NCI-H146 (cell line): ENCODE data around the gene BPIFA3.

Experiments
- DNase-seq: peaks from one replicate; lab custom pipeline; 2025; lab: John Stamatoyannopoulos, UW

The BPIFA3 gene

GRCh38 chr20:33263784-33264183 lies 46.6 kb downstream of the BPIFA3 start:
- DNase-seq = no peak

DNA sequence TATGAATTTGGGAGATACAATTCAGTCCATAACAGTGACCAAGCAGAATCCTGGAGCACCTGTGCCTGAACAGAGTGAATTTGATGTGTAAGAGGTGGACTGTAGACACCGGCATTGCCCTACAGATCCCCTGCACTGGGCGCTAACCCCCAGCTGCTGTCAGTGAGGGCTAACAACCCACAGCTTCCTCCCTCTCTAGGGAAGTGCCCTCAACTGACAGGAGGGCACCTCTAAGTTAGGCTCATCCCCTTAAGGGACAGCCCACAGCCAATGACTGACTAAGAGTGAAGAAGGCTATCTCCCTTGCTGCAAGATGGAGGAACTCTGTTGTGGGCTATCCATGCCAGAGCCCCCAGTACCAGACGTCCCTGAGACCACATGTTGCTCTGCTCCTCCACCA lies 50.5 kb downstream of the BPIFA3 start:
- no peak for DNase-seq

GRCh38 chr20:33272155-33272873 lies 55.2 kb downstream of the BPIFA3 start:
- DNase-seq = no peak

DNA sequence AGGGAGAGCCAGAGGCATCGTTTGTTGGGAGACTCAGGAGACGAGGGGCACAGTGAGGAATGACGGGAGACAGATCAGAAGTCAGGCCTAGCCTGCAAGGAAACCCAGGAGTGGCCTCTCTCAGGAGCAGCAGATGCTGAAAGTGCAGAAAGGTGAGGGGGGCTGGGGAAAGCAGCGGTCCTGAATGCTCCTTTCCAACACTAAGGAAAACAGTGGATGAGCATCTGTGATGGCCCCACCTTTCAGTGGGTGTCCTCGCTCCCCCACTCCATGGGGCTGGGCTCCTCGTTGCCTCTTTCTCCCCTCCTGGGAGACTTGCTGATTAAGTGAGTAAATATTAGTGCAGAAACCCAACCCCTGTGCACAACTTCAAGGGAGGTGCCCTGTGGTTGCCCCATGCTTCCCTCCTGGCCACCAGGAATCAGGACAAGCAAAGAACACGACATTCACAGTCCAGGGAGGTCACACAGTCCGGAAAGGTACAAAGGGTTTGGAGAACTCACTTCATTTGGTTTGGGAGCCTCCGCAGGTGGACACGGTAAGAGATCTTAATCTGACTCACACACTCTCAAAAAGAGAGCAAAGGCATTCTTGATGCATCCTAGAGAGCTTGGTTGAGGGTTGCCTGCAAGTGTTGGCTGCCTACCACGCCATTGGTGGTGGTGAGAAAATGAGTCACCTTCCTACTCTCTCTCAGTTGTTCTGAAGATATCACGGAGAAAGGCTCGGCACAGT lies 56.1 kb downstream of the BPIFA3 start:
- no peak for DNase-seq

- DNase-seq = no peak
Measured at GRCh38 chr20:33275215-33275614, 58.1 kb downstream of the BPIFA3 start.

DNA sequence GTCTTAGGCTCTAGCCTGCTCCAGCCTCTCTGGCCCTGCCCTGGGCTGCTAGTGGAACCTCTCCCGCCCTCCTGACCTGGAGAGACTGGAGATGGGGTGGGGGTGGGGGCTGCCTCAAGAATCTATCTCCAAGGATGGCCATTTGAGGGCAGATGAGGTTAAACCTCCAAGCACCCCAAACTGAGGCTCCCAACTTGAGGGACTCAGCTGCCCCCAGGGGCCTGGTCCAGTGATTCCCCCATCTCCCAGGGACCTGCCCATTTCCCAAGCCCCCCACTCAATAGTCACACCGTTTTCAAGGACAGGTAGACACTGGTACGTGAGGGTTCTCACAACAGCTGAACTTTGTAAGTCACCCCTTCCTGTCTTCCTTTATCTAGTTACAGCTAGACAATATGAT lies 58.7 kb downstream of the BPIFA3 start:
- DNase-seq = no peak

DNA sequence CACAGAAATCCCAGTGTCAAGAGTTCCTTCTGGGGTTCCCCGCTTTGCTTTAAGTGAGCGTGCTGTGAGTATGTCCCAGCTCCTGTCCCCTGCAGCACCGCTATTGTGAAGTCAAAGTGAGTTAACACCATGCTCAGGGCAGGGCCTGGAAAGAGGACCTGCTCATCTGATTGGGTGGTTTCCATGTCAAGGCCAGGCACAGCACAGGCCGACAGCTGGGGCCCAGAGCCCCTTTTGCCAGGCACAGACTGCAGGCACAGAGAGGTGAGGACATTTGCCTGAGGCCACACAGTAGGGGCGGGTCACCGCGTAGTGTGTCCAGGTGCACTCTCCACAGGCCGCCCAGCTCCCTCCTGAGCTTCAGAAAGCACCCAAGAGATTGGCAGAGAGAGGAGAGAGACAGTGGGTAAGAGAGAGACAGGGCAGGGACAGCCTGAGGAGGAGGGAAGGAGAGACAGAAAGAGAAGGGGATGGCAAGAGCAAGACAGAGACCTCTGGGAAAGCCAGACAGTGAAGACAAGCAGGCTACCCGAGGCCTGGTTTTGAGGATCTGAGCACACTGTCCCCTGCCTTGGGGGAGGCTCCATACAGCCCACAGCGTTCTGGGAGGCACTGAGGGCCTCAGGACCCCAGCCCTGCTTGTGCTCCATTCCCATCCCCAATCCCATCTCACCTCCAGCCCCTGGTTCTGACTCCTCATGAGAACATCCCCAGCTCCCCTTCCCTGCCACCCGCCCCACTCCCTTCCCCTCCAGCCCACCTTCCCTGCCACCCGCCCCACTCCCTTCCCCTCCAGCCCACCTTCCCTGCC lies 59.4 kb downstream of the BPIFA3 start:
- no peak for DNase-seq
